GM03348 (cell line): ENCODE data around the gene KRTAP10-3.

Experiments used
- DNase-seq: peaks from one replicate; pipeline ENCODE4 v3.0.0; 2012; ENCODE audit warnings: low spot score

KRTAP10-3 gene

DNA sequence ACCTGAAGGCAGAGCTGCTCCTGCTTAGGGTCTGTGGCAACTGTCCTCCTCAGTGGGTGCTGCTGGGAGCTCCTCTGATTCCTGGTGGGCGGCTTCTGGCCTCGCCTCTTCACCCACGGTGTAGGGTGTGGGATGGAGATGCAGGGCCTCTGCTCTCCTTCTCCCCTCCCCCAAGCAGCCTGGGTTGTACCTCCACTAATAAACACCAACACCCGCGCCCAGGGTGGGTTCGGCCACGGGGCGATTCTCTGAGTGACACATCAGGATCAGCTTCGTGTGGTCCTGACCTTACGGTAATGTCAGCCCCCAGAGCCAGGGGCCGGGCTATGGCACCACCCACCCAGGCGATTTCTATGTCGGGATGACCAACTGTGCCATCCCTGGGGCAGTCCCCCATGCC, 42.3 kb downstream of the KRTAP10-3 start:
- no peak for DNase-seq

DNA sequence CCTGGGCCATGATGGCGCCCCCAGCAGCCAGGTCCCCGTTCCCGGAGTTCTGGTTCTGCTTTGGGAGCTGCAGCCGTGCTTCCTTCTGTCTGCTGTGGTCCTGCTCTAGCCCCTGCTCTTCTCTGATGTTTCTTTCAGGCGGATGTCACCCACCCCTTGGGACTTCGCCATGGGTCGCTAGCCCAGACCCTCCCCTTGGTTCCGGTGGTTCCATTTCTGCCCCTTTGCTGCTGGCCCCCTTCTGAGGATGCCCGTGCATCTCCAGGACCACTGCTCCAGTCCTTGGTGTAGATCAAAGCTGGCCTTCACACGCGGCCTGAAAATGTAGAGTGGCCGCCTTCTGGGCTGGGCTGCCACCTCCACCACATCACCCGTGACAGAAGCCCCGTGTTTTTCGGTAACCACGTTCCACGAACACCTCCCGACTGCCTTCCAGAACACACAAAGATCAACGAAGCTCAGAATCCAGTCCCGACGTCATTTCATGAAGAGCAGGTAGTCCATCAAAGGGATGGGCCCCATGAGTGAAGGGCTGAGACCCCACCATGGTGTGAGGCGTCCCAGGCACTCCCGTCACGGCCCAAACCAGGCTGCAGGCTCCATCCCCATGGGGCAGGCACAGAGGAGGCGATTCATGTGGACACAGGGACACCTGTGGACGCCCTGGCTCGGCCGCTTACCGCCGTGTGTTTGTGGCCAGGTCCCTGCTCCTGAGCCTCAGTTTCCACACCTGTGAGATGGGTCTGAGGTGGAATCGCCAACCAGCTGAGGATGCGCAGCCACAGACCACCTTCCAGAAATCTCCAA, 43.0 kb downstream of the KRTAP10-3 start:
- no peak for DNase-seq

DNA sequence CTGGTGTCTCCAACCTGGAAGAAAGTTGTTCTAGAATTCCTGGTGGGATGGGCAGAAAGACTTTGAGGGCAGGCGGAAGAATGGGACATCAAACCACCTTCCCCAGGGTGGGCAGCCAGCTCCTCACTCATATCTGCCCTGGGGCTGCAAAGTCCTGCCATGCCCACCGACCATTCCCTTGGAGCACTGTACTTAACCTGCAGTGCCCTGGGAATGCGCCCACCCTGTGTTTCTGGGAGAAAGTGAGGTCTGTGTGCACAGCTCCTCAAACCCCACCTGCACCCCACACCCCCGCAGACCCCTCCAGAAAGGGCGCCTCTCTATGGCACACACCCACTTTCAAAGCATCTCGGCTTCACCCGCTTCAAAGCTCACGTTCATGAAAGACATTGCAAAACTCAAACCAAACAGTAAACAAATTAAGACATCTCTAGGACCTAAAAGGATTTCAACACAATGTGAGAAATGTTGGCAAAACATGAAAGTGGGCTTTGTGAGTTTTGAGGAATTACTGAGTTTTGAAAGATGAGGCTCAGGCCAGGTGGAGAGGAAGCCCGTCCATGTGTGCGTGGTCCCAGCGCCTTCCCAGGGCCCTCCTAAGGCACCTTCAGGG, 43.7 kb downstream of the KRTAP10-3 start:
- no peak for DNase-seq

DNA sequence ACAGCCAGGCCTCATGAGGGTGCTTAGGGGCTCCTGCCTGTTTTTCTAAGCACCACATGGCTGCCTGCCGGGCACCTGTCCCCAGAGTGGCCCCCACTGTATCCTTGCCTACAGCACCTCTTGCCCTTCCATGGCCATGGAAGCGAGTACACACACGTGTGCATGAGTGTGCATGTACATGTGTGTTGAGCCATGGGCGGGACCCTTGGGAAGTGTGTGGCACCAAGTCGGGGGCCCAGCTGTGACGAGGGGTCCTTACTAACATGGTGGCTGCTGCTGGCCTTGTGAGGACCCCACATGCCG, 44.4 kb downstream of the KRTAP10-3 start:
- no peak for DNase-seq

DNA sequence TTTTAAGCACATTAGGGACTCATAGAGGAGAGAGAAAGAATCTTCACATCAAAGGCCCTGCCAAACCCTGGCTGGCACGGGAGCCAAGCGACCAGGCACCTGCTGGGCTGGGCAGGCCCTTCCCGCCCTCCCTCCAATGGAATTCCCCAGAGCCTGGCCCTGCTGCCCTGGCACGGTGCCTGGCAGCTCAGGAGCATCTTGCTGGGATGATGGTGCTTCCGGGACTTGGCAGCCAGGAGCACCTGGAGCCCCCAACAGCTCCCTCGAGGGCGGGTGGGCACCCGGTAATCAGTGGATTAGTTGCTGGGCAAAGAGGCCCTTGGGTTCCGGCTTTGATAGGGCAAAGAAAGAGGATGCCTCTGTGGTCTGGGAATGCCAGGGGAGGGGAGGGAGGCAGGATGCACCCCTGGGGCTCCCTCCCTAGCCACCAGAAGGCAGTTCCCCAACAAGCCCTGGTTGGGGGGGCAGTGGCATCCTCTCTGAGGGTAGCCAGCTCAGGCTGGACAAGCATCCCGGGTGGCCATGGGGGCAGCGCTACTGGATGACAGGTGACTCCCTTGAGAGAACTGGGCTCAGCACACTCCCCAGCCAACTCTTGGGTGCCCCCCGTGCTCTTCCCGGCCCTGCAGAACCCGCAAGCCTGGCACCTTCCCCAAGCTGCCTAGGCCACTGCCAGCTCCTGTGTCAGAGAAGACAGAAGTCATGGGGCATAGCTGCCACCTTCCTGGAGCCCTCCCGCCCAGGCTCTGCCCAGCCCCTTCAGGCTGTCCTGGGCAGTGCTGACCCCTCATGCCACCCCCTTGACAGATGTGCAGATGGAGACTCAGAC, 45.0 kb downstream of the KRTAP10-3 start:
- no peak for DNase-seq

DNA sequence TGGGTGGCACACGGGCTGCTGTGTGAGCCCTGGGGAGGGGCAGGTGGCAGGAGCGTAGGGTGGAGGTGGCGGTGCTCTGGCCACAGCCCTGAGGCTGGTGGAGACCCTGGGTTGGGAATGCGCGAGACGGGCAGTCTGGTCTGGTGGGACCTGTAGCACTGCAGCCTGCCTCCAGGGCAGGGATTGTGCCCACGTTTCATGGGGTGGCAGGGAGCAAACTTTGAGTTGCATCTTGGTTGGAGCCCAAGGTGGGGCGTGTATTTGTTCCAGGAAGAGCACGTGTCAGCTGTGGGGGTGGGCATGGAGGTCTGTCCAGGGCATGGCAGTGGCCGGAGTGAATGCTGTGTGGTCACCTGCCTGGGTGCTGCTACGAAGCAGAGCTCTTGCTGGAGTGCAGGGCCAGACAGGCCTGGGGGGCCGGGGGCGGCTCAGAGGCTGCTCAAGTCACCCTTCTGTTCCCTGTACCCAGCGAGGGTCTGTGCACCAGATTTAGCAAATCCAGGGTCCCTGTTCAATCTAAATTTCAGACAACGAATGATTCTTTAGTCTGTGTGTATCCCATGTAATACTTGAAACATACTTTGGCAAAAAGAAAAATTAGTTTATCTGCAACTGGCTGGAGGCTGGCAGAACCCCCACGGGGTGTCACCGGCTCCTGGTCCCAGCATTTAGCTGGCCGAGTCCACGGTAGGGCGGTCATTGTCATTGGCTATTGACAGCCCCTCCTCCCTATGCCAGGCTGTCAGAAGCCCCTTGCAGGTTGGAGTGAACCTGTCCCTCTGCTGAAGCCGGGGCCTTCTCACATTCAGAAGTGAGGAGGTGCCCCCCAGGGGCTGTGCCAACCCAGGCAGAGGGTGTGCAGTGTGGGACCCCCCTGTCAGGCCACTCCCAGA, 45.9 kb downstream of the KRTAP10-3 start:
- no peak for DNase-seq

DNA sequence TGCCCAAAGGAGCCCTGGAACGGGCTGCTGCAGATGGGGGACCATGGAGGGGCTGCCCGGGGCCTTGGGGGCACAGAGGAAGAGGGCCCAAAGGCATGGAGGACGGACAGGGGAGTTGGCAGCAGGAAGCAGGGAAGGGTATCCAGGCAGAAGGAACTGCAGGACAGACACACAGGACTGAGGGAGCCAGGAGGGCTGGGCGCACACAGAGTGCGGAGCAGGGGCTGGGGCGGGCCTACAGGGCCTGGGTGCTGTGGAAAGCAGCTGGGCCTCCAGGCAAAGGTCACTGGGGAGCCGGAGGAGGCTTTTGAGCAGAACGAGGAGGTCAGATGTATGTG, 46.7 kb downstream of the KRTAP10-3 start:
- no peak for DNase-seq

DNA sequence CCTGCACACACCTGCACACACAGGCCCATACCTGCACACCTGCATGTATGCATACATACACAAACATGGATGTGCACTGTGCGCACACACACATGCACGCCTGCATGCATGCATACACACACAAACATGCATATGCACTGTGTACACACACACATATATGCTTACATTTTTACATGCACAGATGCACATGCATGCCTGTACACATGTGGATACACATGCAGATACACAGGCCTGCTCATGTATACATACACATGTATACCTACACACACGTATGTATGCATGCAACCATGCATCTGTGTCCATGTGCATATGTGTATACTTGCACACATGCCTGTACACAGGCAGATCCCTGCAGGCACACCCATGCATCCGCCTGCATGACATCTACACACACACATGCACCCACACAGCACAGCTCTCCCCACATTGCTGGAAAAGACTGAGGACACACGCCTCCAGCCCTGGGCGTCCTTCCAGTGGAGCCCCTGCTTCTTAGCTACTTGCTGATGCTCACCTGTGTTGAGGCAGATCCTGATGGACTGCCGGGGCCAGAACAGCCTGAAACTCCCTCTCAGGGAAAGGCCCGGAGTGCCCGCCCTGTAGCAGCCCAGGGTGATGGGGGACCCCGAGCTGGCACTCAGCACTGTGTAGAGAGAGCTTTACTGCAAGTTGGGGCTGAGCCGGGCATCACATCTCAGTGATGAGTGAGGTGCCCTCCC, 47.2 kb downstream of the KRTAP10-3 start:
- no peak for DNase-seq

DNA sequence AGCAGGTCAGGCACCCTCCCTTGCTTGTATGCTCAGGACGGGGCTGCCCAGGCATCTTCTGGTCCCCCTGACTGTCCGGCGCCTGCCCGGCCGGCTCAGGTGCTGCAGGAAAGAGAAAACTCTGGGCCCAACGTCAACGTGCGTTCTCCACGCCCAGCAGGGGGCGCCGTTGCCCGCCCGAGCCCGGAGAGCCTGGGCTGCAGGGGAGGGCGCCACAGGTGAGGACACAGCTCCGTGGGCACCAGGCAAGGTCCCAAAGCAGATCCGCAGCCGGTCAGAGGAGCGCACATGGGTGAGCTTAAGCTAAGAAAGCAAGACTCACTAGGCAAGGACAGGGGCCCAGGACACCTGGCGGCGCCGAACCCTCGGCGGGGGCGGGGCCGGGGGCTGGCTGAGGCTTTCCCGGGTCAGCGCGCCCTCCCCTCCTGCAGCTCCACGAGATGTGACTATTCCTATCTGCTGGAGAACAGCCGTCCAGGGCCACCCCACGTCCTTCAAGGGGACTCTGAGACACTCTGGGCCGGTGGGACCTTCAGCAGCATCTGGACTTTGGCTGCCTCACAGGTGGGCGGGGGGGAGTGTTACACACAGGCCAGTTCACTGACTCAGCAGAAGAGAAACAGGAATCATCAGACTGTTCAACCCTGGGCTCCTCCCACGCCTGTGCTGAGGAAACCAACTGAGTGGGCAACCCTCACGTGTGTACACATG, 47.9 kb downstream of the KRTAP10-3 start:
- DNase-seq = peak; percentile 82

DNA sequence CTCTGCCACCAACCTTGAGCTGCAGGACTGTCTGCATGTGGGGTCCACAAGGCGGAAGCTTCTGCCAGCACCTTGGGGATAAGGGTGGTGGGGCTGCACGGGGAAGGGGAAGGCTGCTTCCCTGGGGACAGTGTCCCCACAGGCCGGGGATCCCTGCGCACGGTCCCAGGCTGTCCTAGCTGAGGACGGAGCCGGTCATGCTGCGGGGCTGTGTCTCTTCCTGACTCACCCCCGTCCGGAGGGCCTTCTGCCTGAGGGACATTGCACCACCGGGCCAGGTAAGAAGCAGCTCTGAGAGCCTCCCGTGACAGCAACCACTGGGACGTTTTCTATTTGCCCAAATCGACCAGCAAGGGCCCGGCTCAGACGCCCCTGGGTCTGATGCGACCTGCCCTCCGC, 48.5 kb downstream of the KRTAP10-3 start:
- DNase-seq = no peak

DNA sequence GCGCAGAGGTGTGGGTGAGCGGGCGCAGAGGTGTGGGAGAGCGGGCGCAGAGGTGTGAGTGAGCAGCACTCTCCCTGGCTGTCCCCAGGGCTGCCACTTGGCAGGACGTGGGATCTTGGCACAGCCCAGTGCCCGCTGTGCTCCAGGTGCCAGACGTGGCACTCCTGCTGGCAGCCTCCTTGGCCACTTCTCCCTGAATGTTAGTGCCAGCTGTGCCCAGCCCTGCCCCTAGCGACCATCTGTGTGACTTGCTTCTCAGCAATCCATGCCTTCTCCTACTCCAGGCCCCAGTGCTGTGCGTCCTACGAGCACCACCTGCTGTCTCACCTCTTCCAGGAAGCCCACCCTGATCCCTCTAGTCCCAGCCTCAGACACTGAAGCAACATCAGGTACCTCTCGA, 49.1 kb downstream of the KRTAP10-3 start:
- peak; percentile 33 for DNase-seq

DNA sequence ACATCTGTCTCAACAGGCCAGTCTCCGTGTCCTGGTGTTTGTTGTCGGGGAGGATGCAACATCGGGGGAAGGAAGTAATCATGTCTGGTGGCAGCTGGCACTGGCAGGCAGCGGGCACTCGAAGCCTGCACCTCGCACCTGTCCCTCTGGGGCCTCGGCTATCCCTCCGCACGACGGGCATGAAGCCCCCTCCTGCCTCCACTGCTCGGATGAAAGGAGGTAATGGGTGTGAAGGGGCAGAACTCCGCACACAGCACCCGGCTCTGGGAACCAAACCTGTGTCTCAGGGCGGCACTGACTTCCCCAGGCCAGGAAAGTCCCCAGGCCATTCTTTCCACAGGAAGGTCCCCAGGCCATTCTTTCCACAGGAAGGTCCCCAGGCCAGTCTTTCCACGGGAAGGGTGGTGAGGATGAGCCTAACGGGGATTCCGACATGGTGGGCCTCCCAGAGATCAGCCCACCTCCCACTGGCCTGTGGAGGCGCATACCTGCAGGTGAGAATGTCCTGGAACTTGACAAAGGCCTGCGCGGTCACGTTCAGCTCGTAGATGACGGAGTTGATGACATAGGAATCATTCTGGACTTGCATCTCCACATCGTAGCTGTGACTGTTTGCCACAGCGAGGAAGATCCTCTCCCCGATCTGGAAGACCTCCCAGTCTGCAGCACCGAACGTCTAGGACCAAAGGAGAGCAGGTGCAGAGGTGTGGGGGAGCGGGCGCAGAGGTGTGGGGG, 49.7 kb downstream of the KRTAP10-3 start:
- DNase-seq = no peak

DNA sequence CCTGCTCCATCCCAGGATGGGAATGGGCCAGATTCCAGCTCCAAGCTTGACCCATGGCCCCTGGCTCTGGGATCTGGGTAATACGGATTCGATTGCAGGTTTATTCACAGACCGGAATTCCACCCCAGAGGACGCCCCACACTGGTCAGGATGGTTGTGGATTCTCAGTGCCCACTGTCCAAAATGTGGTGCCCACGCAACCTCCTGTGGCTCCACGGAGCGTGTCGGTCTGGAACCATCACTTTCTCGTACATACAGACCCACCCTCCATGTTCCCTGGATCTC, 50.2 kb downstream of the KRTAP10-3 start:
- no peak for DNase-seq
